GM19438 (cell line): Measurements from ENCODE around the gene DDX52.

Source experiments
- ATAC-seq: cut with Tn5 transposase; IDR thresholded peaks from one replicate; pipeline ENCODE4 v1.9.1; 2021; ENCODE audit warnings: low read depth; ENCODE audit not compliant: unreplicated experiment

The DDX52 gene

DNA sequence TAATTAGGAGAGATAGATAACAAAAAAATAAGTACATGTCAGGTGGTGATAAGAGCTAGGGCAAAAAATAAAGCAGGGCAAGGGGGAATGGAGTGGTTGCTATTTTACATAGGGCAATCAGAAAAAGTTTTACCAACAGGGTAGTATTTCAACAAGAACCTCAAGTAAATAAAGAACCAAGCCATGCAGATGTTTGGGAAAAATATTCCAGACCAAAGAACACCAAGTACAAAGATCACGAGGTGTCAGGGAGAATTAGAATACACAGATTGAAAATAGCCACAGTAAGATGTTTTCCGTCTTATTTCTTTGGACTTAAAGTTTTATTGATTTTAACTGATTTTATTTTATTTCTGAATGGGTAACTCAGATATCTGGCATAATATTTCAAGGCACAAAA, 45.1 kb downstream of the DDX52 start:
- no peak for ATAC-seq

DNA sequence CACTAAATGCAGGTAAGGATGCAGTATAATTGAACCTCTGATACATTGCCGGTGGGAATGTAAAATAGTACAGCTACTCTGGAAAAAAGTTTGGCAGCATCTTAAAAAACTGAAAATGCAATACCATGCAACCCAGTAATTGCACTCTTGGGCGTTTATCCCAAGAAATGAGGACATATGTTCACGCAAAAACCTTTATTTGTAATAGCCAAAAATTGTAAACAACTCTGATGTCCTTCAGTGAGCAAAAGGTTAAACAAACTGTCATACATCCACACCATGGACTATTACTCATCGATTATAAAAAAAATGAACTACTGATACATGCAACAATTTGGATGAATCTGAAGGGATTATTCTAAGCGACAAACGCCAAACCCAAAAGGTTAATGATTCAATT, 51.0 kb downstream of the DDX52 start:
- ATAC-seq: no peak

DNA sequence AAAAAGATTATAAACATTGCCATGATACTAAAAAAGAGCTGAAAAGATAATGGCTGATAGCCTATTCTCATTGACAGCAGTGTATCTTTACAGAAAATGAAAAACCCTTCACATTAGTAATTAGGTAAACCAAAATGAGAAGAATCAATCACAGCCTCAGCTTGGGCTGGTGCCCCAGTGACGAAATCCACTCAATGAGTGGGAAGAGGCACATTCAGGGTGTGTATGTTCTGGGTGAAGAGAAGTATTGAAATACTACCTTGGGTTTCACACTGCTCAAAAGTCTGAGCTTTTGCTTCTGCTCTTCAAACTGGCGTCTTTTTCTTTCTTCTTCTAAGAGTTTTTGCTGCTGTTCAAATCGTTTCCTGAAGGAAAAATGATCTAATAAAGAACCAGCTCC, 58.2 kb downstream of the DDX52 start:
- ATAC-seq: no peak

DNA sequence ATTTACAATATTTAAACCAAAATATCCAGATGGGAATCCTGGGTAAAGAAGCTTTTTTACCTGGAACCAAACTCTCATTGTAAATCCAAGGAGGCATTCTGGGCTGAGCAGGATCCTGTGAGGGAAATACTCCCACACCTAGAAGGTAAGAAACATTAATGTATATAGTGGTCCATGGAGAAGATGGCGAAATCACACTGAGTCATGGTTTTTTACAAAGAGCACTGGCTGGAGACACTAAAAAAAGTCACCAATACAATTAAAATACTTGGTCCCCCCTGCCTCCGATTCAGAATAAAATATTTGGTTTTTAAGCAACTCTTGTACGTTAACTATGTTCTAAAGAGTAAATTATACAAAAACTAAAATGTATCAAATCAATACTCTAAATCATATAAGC, 67.0 kb downstream of the DDX52 start:
- no peak for ATAC-seq

DNA sequence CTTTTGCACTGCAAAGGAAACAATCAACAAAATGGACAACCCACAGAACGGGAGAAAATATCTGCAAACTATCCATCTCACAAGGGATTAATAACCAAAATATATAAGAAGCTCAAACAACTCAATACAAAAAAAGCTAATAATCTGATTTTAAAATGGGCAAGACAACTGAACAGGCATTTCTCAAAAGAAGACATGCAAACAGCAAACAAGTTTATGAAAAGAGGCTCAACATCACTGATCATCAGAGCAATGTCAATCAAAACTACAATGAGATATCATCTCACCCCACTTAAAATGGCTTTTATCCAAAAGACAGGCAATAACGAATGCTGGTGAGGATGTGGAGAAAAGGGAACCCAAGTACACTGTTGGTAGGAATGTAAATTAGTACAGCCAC, 68.8 kb downstream of the DDX52 start:
- no peak for ATAC-seq

DNA sequence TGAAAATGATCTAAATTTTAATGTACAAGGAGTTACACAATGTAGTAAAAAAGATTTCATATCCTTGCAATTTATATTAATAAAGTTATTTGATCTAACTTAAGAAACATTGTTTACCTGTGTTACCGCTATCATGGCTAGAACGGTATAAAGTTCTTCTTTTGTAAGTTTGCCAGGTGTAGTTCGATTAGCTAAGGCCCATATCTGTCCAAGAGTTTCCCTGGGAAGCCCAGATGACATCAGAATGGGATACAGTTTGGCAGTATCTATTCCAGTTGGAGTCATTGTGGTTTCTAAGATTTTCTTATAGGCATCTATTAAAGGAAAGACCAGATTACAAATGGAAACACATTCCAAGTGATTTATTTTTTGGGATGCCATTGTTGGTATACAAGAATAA, 71.6 kb downstream of the DDX52 start:
- no peak for ATAC-seq

DNA sequence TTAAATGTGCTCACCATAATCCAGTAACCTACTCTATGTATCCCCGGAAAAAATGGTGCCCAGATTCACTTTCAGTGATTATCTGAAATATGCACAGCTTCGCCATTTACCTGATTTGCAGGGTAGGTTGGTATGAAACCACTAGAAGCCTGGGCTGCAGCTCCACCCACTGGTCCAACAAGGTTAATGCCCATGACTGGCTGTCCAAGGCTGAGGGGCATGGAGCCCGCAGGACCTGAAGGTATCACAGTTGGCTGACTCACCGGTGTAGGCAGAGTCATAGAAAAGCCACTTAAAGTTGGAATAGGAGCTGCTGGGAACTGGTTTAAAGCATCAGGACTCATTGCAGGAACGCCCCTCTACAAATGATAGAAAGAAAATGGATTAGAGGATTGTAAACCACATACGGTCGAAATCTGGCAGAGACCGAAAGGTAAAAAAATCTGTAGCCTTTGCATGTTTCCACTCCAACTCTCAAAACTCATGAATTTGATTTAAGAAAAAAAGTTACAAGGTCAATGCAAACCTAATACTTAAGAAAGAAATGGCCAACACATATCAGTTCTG, 72.6 kb downstream of the DDX52 start:
- ATAC-seq: no peak

DNA sequence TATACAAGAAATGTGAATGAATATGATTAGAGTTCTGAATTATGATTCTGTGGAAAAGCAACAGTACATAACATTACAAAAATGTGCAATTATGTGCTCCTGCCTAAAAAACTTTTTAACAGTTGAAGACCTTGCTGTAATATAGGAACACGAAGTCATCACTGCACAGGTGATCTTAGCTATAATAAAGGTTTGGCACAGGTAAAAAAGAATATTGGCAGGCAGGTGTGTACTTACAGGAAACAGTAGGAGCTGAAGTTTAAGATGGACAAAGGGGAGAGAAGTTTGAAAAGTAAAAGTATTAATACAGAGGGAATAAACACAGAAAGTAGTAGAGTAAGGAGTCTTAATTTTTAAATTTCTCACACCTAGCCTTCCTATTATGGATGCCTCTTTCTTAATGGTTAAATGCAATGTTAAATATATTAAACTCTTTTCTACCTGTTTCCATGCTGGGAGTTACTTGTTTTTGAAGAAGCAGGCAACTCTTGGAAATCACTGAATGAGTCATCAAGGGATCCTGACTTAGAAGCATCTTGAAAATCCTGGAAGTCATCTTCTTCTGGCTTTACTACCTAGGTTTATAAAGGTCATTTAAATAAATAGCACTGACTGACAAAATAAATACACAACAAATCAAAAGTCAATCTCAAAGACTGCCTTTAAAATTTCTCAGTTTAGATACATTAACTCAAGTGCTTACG, 74.7 kb downstream of the DDX52 start:
- ATAC-seq: no peak

DNA sequence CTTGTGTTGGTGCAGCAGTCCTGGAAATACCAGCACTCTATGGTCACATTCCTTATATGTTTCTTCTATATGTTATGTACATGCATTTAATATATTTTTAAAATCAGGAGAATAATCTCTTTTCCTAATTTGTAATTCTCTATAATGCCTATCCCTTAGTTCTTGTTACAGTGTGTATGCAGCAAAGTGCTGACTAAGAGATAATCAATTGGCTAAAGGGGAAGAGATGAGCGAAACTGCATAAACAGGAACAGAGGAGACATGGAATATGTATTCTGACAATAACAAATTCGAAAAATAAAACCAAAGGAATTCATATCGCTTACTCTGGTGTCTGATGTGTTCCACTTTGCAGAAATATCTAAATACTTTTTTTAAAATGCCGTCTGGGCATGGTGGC, 75.7 kb downstream of the DDX52 start:
- ATAC-seq: no peak

DNA sequence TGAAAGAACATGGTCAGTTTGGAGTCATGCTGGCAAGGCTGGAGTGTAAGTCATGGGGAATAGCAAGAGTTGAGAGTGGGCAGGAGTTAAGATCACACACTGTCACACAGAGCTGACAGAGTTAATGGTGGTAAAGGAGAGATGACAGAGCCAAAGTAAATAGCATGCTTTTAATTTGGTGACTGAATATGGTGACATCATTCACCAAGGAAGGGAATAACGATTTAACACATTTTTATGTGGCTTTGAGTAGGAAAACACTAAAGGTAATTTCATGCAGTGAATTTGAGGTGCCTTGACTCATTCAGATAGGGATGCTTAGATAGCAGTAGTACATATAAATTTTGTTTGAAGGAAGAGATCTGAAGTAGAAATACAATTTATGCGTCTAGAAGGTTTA, 76.1 kb downstream of the DDX52 start:
- ATAC-seq: no peak

DNA sequence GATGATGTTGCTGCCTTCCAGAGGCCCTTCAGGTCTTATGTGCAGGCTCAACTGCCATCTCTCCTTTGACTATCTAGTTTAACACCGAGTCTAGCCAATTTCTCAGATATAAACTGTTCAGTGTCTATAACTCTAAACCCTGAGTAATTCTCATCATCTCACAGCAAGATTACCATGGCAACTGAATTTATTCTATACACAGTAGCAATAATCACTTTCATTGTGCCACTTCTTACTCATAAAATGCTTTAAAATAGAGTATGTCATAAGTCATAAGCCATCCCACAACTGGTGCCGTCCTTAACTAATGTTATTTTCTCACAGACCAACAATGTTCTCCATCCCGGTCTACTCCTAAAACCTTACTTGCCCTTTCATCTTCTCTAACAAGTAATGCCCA, 79.0 kb downstream of the DDX52 start:
- no peak for ATAC-seq

DNA sequence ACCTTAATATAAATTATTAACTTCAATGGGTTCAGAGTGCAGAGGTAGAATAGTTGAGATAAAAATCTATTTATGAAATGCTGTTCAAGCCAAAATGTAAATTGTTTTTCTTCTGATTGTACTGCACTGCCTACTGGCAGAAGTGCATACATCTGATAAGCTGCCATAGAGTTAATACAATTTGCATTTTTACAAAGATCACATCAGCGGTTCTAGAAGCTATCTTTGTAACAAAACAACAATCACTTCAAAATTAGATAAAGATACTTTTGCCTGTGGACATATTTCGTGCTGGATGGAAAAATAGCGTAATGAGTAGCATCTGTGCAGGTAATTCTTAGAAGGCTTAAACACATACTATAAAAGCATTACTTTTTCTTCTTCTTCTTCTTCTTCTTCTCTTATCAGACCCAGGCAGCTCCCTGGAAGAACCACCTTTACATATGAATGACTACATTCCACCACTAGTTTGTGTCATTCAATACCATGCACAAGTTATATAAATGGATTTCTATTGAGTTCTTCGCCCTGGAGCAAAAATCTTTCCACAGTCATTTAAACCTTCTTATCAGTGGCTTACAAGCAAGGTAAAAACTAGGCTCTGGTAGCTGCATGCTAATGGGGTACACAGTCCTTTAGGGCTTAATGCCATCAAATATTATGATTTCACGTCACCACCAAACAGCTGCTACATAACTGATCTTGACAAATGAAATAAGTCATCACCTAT, 81.1 kb downstream of the DDX52 start:
- no peak for ATAC-seq
